NB4 (cell line): ENCODE results near the gene AUTS2.

Experiments
- DNase-seq: peaks from one replicate; pipeline ENCODE4 v3.0.0; 2010; ENCODE audit warnings: low read depth
- H3K4me3 ChIP-seq: one replicate; pipeline ENCODE4 v1.5.1; 2011; ENCODE audit warnings: mild to moderate bottlenecking, low read depth, low read length, moderate library complexity
- MYC ChIP-seq: IDR thresholded peaks from 2 replicates; pipeline ENCODE4 v1.6.1; 2011; ENCODE audit warnings: low read depth, low read length
- POLR2A ChIP-seq: IDR thresholded peaks from 2 replicates; pipeline ENCODE4 v1.6.1; 2011; ENCODE audit warnings: mild to moderate bottlenecking; ENCODE audit not compliant: insufficient read length; ENCODE audit errors: extremely low read depth
- TF ChIP-seq, protein P1 (sequence below): IDR thresholded peaks from 2 replicates; pipeline ENCODE4 v1.6.1; 2011; ENCODE audit warnings: low read depth, low read length
- TF ChIP-seq, protein P2 (sequence below): IDR thresholded peaks from one replicate; pipeline ENCODE4 v1.5.1; 2012; ENCODE audit warnings: low read depth, low read length

Gene AUTS2

DNA sequence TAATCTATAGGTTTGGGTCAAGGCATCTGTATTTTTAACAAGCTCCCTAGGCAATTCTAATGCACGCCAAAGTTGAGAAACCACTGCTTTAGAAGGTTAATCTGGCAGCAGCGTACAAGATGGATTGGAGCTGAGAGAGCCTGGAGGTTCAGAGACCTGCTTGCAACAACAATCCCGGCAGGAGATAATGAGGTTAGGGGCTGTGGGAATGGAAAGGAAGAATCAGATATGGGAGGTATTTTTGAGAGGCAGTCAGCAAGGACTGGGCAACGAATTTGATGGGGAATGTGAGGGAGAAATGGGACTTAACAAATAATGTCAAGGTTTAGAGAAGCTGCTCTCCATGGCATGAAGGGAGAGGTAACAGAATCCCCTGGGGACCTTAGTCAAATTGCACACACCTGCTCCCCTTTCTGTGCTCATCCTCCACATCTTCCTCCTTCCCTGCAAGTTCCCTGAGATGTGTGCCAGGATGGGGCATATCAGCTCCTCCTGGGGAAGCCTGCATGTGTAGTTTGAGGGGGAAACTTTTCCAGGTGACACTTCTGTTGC, 802.6 kb downstream of the AUTS2 start:
- TF ChIP-seq POLR2A (no peak), MYC (no peak)
- TF ChIP-seq, protein P1, sequence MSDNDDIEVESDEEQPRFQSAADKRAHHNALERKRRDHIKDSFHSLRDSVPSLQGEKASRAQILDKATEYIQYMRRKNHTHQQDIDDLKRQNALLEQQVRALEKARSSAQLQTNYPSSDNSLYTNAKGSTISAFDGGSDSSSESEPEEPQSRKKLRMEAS = no peak
- TF ChIP-seq, protein P2, sequence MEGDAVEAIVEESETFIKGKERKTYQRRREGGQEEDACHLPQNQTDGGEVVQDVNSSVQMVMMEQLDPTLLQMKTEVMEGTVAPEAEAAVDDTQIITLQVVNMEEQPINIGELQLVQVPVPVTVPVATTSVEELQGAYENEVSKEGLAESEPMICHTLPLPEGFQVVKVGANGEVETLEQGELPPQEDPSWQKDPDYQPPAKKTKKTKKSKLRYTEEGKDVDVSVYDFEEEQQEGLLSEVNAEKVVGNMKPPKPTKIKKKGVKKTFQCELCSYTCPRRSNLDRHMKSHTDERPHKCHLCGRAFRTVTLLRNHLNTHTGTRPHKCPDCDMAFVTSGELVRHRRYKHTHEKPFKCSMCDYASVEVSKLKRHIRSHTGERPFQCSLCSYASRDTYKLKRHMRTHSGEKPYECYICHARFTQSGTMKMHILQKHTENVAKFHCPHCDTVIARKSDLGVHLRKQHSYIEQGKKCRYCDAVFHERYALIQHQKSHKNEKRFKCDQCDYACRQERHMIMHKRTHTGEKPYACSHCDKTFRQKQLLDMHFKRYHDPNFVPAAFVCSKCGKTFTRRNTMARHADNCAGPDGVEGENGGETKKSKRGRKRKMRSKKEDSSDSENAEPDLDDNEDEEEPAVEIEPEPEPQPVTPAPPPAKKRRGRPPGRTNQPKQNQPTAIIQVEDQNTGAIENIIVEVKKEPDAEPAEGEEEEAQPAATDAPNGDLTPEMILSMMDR = no peak
- H3K4me3 ChIP-seq = no peak overlapping the region
- no peak for DNase-seq

DNA sequence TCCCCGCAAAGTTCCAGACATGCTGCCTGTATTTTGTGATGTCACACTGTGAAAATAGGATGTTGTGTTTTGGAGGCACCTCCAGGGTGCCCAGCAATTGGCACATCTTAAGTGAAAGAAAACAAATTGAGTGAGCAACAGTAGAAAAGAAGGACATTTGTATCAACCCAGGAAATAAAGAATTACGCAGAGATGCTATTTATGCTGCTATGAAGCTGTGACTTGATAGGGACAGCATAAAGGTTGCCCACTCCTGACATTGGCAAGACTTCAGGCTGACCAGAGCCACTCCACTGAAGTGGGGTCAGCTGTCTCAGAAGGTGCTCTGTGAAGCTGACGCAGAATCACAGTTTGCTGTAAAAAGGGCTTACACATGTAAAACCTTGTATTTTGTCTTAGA, 803.8 kb downstream of the AUTS2 start:
- no peak for DNase-seq
- TF ChIP-seq, protein P1 = no peak
- H3K4me3 ChIP-seq = no peak overlapping the region

DNA sequence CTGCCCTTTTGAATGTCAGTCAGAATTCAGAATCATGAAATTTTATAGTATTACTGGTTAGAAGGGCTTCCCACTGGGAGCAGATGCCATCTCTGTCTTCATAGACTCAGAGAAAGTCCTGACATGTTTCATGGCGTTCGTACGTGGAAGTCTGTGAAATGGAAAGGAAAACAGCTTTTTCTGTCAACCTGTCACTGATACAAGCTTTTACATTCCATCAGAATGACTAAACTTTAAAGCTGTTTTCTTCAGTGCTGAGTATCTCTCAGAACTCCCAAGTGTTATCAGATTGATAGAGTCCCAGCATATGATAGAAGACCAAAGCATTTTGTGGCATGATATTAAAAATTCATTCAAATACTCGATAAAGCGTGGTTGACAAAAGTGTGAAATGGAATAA, 807.0 kb downstream of the AUTS2 start:
- no peak overlapping the region for H3K4me3 ChIP-seq

DNA sequence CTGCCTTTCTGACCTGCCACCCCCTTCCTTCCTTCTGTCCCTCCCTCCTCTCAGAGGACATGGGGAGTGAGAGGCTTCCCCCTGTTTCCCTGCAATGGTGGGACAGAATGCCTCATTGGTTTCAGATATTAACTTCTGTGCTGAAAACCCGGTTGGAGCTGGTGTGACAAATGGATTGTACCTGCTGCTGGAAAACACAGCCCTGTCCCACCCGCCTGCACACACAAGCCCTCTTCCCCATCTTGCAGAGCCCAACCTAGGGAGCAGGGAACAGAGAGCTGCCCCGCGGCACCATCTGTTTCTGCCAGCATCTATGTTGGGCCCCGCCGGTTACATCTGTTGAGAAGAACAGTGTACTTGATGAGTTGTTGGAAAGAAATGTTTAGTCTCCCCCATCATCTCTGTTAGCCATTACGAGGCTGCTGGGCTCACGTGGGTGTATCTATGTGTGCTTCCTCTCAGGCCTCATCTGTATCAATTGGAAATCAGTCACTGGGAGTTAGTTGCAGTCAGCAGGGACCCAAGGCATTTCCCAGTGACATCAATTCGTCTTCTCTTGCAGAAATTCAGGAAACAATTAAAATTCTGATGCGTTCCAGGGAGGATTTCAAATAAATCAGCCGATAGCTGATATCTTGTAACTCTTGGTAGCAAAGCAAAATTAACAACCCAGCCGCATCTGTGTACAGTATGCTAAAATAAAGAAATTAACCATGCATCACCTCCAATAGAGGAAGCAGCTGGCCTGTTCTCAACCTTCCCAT, 808.1 kb downstream of the AUTS2 start:
- DNase-seq = no peak
- TF ChIP-seq POLR2A (no peak), MYC (no peak)
- TF ChIP-seq, protein P1 = no peak
- TF ChIP-seq, protein P2 = no peak
- no peak overlapping the region for H3K4me3 ChIP-seq

More for the DNA sequence above, 807.0 kb downstream of the AUTS2 start:
- TF ChIP-seq, protein P1 = no peak
- TF ChIP-seq, protein P2 = no peak
- TF ChIP-seq POLR2A (no peak), MYC (no peak)
- DNase-seq = no peak

DNA sequence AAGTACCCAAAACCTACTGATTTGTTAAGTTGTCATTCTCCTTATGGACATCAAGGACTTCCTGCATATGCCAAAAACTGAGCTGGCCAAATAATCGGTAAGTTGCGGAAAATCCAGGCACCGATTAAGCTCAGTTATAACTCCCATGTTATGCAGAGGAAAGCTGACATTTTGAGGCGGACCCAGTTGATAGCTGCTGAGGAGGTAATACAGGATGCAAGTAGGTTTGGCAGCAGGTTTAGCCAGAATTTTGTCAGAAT, 808.6 kb downstream of the AUTS2 start:
- no peak overlapping the region for H3K4me3 ChIP-seq
- no peak for DNase-seq
- no peak for TF ChIP-seq POLR2A
- TF ChIP-seq MYC = no peak
- TF ChIP-seq, protein P2 = no peak
- TF ChIP-seq, protein P1 = no peak

DNA sequence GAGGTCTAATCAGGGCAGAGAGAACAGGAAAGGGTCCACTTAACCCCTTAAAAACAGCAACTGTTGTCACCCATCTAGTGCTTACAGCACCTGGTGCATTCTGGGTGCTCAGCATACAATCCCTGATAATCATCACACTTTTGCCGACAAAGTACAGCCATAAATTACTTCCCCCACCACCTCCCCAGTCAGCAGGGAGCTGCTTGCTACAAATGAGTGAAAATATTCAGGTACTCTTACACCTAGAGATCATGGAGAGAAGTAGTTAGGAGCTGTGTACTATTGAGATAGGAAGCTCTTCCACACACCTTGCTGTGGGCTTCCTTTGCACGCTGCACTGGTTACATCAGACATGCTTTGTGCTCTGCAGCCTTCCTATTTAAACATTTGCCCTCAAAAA, 810.2 kb downstream of the AUTS2 start:
- TF ChIP-seq, protein P1 = no peak
- TF ChIP-seq, protein P2 = no peak
- no peak for TF ChIP-seq POLR2A
- no peak for TF ChIP-seq MYC
- no peak for DNase-seq
- no peak overlapping the region for H3K4me3 ChIP-seq
